Cortex of kidney (tissue), 1 donor: ENCODE data around the gene KNTC1.
"Not testable (repeated sequence)": the region's sequence is repeated elsewhere in the genome, so short reads cannot be mapped to it uniquely, and the experiment has no call there.

Source experiments
- DNase-seq: peaks from one replicate; lab custom pipeline; 2025; lab: John Stamatoyannopoulos, UW

The KNTC1 gene

DNA sequence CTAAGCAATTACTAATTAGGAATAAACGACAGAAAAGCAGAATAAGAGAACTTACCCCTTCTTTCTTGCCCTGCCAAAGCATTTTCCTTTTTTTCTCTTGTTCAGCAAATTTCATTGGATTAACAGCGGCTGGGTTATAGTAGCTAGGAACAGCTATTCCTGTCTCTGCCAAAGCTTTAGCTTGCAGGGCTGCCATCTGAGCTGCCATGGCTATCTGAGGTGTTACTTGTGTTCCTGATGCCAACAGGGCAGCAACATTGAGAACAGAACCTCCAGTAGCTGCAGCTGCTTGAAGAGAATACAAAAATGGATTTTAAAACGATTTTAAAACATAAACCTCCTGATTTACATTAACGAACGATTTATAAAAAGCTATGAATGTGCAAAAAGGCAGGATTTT lies 18.9 kb upstream of the KNTC1 start:
- DNase-seq = no peak

DNA sequence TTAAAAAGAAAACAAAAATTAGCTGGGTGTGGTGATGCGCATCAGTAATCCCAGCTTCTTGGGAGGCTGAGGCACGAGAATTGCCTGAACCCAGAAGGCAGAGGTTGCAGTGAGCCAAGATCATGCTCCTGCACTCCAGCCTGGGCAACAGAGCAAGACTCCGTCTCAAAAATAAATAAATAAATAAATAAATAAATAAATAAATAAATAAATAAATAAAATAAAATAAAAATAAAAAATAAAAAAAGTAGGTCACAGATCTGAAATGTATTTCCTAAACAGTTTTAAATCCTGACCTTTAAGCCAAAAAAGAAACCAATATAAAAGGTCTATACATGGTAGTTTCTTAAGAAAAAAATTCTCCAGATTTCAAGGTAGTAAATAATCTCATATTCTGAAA lies 14.0 kb upstream of the KNTC1 start:
- DNase-seq = not testable (repeated sequence)

DNA sequence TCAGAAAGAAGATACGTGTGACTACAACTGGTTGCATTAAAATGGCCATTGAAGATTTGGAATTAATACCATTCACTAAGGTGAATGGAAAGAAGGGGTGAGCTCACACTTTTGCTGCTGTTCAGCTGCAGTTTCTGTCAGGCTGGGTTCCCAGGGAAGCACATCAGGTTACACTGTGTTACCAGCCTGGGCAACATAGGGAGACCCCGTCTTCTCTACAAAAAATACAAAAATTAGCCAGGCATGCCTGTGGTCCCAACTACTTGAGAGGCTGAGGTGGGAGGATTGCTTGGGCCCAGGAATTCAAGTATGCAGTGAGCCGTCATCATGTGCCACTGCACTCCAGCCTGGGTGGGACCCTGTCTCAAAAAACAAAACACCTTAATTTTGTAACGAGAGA lies 13.4 kb upstream of the KNTC1 start:
- no peak for DNase-seq

DNA sequence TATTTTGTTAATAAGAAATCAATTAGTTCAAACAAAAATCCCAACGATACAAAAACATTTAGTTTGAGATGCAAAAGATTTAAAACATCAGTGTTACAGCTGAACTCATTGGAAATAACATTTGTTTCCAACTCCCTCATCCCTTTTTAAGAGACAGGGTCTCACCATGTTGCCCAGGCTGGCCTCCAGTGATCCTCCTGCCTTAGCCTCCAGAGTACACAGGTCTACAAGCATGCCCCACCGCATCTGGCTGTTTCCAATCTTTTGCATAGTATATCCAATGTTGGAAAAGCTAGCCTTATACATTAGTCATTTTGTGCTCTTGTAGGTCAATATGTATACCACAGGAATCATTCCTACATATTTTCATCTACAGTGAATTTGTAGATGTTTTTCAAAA lies 11.8 kb upstream of the KNTC1 start:
- no peak for DNase-seq

DNA sequence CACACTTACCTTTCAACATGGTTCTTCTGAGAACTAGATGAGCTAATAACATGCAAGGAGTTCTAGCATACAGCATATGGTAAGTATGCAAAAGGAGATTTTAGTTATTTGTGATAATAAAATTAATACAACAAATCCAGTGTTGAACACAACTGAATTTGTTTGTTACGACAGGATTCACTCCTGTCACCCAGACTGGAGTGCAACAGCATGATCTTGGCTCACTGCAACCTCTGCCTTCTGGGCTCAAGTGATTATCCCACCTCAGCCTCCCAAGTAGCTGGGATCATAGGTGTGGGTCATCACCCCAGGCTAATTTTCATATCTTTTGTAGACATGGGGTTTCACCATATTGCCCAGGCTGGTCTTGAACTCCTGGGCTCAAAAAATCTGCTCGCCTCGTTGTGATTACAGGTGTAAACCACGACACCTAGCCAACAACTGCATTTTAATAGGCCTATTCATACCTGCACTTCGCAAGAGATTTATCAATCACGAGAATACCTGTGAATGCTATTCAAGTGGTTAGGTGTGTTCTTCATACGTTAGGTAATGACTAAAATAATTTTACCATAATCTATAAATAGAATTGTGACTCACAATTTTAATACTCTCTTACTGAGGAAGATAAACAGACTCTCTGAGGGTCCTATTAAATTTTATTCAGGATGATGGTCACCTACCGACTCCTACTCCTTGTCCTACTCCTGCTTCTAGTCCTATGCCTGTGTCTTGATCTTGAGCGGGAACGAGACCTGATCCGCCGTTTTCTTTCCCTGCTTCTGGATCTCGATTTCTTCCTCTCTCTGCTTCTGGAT lies 10.3 kb upstream of the KNTC1 start:
- no peak for DNase-seq

DNA sequence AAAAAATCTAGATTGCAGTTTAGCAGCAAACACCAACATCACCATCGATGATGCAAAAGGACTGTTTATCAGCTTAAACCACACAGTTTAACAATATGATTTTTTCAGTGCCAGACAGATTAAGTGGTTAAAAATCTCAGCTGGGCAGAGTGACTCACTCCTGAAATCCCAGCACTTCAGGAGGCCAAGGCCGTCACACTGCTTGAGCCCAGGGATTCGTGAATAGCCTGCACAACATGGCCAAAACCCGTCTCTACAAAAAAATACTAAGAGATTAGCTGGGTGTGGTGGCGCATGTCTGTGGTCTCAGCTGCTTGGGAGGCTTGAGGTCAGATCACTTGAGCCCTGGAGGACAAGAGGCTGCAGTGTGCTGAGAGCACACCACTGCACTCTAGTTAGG lies 9.2 kb upstream of the KNTC1 start:
- DNase-seq = no peak

DNA sequence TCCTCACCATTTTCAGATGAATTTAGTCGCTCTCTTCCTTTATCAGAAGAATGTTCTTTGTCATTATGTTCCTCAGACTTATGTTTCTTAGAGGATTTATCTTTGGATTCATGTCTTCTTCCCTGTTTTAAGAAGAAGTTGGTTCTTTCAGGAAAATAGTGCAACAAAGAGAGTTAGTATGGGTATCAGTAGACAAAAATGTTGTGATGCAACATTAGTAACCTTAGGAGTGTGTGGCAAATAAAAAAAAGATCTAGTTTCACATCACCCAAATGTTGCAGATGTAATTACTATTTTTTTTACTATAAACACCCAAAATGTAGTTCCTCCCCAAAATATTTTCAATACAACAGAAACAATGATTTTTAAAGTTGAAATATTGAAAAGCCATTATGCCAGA lies 8.1 kb upstream of the KNTC1 start:
- DNase-seq = no peak

DNA sequence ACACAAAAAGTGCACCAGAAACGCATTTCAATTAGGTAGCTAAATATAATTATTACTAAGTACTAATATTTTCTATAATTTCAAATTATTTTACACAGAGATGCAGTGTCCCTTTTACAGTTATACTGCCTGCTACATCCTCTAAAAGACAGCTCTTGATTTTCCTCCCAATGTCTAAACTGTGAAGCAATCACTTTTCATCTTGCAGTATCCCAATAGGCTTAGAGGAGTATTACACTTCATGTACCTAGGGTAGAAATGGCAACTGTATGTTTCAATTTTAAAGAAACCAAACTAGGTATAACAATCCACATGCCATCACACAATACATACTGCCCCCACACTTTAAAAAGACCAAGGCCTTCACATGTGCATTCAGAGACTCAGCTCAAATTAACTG lies 7.6 kb upstream of the KNTC1 start:
- no peak for DNase-seq

DNA sequence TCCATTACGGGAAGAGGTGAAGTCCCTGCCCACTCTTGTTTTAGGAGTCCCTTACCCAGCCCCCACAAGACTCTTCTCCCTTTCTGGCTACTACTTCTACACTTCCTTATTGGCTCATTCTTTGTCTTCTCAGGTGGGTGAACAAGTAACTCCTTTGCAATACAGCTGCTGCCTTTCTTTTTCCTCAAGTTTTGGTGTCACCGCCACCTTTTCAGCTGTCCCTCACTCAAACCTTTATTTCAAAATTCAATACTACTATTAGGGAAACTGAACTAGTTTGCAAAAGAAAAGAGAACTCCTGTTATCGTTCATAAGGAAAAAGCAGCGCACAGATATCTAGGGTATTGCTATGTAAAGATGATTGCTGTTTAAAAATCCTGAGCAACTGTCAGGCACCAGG lies 6.4 kb upstream of the KNTC1 start:
- no peak for DNase-seq

DNA sequence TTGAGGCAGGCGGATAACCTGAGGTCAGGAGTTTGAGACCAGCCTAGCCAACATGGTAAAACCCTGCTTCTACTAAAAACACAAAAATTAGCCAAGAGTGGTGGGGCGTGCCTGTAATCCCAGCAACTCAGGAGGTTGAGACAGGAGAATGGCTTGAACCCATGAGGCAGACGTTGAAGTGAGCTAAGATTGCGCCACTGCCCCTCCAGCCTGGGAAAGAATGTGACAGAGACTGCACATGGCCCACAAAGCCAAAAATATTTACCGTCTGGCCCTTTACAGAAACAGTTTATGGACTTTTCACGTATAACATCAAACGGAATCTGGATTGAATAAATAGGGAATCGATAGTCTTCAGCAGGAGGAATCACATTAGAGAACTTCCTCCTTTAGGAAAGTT lies 3.8 kb upstream of the KNTC1 start:
- DNase-seq = no peak

DNA sequence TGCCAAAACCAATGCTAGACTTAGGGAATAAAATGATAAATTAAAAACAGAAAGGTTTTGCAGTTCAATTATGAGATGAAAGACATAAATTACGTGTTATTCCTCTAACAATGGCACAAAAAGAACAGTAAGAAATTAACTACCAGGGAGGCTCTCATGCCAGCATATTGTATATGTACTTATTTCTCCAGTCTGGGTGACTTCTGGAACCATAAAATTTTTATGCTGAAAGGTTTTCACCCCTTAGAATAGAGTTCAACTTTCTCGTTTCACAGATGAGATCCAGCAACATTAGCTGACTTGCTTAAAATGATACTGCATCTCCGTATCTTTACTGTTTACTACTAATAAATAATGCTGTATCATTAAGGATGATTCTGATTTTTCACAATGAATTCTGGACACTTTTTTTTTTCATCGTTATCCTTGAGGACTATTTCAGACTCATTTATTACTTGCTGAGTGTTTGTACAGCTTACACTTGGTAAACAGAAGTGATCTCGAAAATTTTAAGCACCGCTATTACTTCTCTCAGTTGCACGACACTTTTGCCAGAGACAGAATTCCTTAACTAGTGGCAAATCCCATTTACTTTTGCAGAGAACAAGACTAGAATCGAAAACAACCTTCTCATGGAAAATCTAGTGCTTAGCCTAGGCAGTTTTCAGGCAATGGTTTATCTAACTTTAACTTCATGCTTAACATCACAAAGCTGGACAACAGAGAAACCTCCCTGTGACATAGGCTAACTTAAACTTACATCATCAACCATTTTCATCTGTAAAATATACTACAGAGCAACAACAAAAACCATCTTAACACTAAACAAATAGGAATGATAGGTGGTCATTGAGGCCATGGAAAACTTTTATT lies 3.0 kb upstream of the KNTC1 start:
- no peak for DNase-seq

DNA sequence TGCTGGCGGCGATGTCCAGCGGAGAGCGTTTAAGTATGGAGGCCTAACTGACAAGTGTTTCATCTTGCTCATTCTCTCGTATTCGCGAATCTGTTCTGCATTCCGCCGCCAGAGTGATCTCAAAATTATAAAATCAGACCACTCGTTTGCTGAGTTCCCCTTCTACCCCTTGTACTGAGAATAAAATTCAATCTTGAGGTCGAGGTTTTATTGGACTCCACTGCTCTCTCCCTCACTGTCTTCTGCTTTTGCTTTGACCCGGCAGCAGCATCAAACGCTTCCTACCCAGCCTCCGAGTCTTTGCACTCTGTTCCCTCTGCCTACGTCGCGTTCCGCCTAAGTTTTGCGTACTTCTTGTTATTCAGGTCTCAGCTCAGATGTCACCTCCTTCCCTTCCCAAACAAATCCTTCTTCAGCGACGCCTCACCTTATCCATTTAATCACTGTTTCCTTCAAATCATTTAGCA lies 462 bp downstream of the KNTC1 start:
- no peak for DNase-seq

DNA sequence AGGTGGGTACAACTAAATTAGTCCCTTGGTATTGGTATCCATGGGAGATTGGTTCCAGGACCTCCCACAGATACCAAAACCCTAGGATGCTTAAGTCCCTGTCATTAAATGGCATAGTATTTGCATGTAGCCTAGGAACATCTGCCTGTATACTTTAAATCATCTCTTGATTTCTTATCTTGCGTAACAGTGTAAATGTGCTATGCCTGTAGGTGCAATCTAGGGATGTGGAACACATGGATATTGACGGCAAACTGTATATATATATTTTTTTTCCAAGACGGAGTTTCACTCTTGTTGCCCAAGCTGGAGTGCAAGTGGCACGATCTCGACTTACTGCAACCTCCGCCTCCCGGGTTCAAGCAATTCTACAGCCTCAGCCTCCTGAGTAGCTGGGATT lies 1.5 kb downstream of the KNTC1 start:
- no peak for DNase-seq

DNA sequence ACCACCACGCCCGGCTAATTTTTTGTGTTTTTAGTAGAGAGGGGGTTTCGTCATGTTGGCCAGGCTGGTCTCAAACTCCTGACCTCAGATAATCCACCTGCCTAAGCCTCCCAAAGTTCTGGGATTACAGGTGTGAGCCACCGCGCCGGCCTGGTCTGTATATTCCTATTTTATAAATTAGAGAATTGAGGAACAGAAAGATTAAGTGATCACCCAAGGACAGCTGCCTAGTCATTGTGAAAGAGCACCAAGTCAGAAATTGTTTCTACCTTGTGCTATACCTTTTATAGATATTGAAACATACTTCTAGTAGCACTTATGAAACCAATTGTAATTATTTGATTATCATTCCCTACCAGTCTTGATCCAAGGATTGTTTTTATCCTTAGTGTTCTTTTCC lies 1.9 kb downstream of the KNTC1 start:
- DNase-seq = no peak

DNA sequence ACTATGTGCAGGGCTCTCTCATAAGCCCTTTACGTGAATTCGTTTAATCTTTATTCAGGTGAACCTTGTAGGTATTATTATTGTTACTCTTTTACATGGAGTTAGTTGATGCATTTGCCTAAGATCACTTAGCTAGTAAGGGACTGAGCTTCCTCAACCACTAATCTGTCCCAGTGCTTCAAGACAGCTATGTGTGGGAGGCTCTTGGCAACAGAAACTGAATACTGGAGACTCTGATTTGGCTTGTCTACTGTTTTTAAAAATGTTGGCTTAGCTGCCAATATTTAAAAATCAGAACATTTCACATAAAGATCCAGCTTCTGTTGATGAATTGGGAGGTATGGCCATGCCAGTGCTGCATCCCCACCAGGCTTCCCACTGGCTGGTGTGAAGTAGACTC lies 6.8 kb downstream of the KNTC1 start:
- DNase-seq = no peak

DNA sequence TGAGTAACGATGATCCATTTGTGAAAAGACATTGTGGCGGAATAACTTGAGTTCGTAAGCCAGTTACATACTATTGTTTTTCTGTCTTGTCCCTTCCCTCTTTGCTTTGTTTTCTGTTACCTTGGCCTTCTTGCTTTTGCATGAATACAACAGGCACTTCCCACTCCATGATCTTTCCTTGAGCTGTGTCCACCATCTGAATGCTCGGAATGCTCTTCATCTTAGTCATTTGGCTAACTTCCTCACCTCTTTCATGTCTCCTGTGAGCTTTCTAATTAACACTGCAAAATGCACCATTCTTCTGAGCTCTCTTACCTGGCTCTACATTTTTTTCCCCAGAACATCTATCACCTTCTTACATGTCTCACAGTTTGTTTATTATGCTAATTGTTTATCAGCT lies 10.0 kb downstream of the KNTC1 start:
- DNase-seq = no peak

DNA sequence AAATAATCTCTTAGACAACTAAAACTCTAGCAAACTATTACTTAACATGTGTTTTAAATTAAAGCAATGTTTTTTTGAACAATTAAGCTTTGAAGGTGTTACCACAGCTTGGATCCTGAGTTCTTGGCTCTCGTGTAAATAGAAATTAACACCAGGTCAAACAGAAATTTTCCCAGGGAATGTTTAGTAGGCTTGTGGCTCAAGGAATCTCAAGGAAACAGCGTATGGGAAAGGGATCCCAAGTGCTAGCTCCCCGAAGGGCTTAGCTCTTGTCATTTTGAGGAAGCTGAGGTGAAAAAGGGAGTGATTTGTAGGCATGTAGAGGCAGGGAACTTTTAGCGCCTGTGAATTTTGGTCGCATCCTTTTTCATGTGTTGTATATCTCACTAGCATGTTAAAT lies 11.4 kb downstream of the KNTC1 start:
- no peak for DNase-seq

DNA sequence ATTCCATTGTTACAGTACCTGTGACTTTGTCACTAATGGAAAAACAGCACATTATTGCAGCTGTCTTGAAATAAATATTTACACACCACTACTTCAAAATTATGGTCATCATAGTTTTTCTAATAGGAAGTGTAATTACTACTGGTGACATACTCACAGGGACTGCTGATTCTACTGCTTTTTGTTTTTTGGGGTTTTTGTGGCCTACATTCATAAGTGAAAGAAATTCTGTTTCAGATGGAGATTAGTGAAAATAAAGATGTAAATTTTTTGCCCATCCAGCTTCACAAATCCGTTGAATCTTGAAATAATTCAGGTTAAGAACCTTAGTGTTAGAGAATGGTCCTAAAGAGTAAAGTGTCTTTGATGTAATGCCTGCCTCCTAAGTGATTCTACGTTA lies 17.5 kb downstream of the KNTC1 start:
- no peak for DNase-seq

DNA sequence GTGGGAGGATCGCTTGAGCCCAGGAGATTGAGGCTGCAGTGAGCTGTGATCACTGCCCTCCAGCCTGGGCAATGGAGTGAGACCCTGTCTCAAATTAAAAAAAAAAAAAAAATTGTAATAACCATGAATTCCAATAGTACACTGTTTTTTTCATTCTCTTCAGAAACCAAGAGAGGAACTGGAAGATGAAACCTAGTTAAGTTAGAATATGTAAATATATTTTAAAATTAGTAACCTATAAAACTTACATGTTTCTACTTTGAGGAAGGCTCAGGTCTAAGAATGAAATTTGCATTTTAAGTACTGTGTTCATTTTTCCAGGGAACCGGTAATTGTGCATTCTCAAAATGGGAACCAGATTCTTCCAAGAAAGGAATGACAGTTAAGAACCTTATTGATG lies 18.8 kb downstream of the KNTC1 start:
- DNase-seq = no peak

DNA sequence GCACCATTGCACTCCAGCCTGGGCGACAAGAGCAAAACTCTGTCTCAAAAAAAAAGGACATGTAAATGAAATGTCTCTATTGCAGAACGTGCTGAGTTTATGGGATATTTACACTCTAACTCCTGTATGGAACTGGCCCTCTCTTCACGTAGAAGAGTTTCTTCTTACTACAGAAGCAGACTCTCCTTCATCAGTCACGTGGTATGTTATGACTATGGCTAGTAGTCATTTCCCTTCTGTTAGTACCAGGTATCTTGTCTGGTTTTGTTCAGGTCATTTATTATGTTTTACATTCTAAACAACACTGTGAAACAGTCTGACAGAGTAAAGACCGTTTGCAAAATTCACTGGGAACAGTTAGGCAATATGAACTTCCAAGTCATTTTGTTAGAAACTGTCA lies 20.3 kb downstream of the KNTC1 start:
- no peak for DNase-seq

DNA sequence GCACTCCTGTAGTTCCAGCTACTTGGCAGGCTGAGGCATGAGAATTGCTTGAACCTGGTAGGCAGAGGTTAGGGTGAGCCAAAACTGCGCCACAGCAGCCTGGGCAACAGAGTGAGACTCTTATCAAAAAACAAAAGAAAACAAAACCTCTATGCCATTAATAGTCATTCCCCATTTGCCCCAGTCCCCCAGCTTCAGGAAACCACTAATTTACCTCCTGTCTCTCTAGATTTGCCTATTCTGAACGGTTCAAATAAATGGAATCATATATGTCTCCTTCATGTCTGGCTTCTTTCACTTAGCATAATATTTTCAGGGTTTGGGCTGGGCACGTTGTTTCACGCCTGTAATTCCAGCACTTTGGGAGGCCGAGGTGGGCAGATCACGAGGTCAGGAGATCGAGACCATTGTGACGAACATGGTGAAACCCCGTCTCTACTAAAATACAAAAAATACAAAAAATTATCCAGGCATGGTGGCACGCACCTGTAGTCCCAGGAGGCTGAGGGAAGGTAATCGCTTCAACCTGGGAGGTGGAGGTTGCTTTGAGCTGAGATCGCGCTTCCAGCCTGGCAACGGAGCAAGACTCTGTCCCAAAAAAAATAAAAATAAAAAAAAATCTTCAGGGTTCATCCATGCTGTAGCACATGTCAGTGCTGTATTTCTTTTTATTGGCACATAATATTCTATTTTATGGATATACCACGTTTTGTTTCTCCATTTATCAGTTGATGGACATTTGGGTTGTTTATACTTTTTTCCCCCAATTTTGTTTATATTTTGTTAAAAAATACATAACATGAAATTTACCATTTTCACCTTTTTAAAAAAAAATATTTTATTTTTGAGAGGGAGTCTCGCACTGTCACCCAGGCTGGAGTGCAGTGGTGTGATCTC lies 31.9 kb downstream of the KNTC1 start:
- DNase-seq = no peak

DNA sequence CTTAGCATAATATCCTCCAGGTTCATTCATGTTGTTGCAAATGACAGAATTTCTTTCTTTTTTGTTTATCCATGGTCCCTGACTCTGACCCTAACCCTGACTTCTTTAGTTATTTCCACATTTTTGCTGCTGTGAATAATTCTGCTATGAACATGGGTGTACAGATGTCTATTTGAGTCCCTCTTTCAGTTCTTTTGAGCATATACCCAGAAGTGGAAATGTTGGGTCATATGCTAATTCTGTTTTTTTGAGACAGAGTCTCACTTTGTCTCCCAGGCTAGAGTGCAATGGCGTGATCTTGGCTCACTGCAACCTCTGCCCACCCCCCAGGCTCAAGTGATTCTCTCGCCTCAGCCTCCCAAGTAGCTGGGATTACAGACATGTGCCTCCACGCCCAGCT lies 33.1 kb downstream of the KNTC1 start:
- DNase-seq = no peak
